Large intestine (tissue), 3 donors: ENCODE data around the gene FBXO24. TPM values are rescaled to one million over a fixed set of nuclear protein-coding genes. Genes with fewer than 3 reads are reported as not detected.
"Not testable (repeated sequence)": the region's sequence is repeated elsewhere in the genome, so short reads cannot be mapped to it uniquely, and the experiment has no call there.

Experiments
- DNase-seq, 2 donors: peaks; one replicate each; pipeline versions ENCODE4 v3.0.0 to v3.0.0-alpha.2; 2013
- H3K27ac ChIP-seq: one replicate; pipeline ENCODE4 v1.5.1; 2013; ENCODE audit warnings: low read length
- H3K27me3 ChIP-seq: 2 replicates; pipeline ENCODE4 v1.6.1; 2013; ENCODE audit warnings: low read length; ENCODE audit not compliant: control insufficient read depth, insufficient read depth
- H3K36me3 ChIP-seq: 2 replicates; pipeline ENCODE4 v1.6.1; 2013; ENCODE audit warnings: low read length; ENCODE audit not compliant: control insufficient read depth, insufficient read depth
- H3K4me1 ChIP-seq: one replicate; pipeline ENCODE4 v1.6.1; 2013; ENCODE audit warnings: low read length; ENCODE audit not compliant: control insufficient read depth, insufficient read depth
- H3K4me3 ChIP-seq: one replicate; pipeline ENCODE4 v1.5.1; 2013; ENCODE audit warnings: low read length
- H3K9me3 ChIP-seq: one replicate; pipeline ENCODE4 v1.6.1; 2013; ENCODE audit warnings: mild to moderate bottlenecking, low read depth, low read length, moderate library complexity; ENCODE audit not compliant: control insufficient read depth
- WGBS: methylation state at CpG from one replicate; pipeline ENCODE4 v1.1.5; 2013; ENCODE audit warnings: low lambda C conversion rate; ENCODE audit not compliant: insufficient coverage; 5-methylcytosine and 5-hydroxymethylcytosine counted together
- polyA plus RNA-seq: library from polyadenylated mRNA; unstranded; fragments of 120-200 nt; gene quantifications from one replicate; pipeline ENCODE4 v1.2.1, GENCODE V29; 2013

FBXO24 gene
- polyA plus RNA-seq, 1 donor: 0.88 TPM

- Histone ChIP-seq H3K36me3 (peaks cover 9% of the 10 kb centered on the region), H3K9me3 (no peaks in the 10 kb centered on the region), H3K27ac (peak overlapping the region; percentile 85), H3K27me3 (no peaks in the 10 kb centered on the region), H3K4me1 (peaks cover 47% of the 10 kb centered on the region), H3K4me3 (no peak overlapping the region)
- WGBS: no CpG with 5 or more reads among the region's 1 CpG
- DNase-seq: peak in 1 of 2 donors; percentile 46
Measured at GRCh38 chr7:100544967-100545359, 41.2 kb upstream of the FBXO24 start.

- peak; percentile 51 to 68 for DNase-seq
- peaks cover 43% of the 10 kb centered on the region for H3K4me1 ChIP-seq
- peak overlapping the region; percentile 85 for H3K27ac ChIP-seq
- peaks cover 13% of the 10 kb centered on the region for H3K36me3 ChIP-seq
- H3K9me3 ChIP-seq: no peaks in the 10 kb centered on the region
- no peaks in the 10 kb centered on the region for H3K27me3 ChIP-seq
- no peak overlapping the region for H3K4me3 ChIP-seq
- 33% methylated on average over 1 of the region's 3 CpGs for WGBS
Measured at GRCh38 chr7:100545360-100546128, 40.6 kb upstream of the FBXO24 start.

- WGBS: 34% methylated on average over 2 of the region's 10 CpGs
- H3K4me3 ChIP-seq: no peak overlapping the region
- DNase-seq: peak; percentile 67 to 88
Measured at GRCh38 chr7:100546129-100546925, 39.8 kb upstream of the FBXO24 start.

GRCh38 chr7:100546926-100547800, 39.0 kb upstream of the FBXO24 start:
- 83% methylated on average over 2 of the region's 9 CpGs for WGBS
- Histone ChIP-seq H3K27ac (peak overlapping the region; percentile 85), H3K27me3 (no peaks in the 10 kb centered on the region), H3K4me3 (no peak overlapping the region), H3K36me3 (peaks cover 18% of the 10 kb centered on the region), H3K4me1 (peaks cover 42% of the 10 kb centered on the region), H3K9me3 (no peaks in the 10 kb centered on the region)
- DNase-seq: peak in 1 of 2 donors; percentile 65

More at GRCh38 chr7:100546129-100546925, 39.8 kb upstream of the FBXO24 start:
- peaks cover 15% of the 10 kb centered on the region for H3K36me3 ChIP-seq
- H3K27me3 ChIP-seq: no peaks in the 10 kb centered on the region
- peaks cover 42% of the 10 kb centered on the region for H3K4me1 ChIP-seq
- peak overlapping the region; percentile 85 for H3K27ac ChIP-seq
- no peaks in the 10 kb centered on the region for H3K9me3 ChIP-seq

- no peak for DNase-seq
- WGBS: no CpG with 5 or more reads among the region's 2 CpGs
Measured at GRCh38 chr7:100547872-100548271, 38.3 kb upstream of the FBXO24 start.

GRCh38 chr7:100548446-100548845, 37.7 kb upstream of the FBXO24 start:
- Histone ChIP-seq H3K4me1 (peaks cover 42% of the 10 kb centered on the region), H3K36me3 (peaks cover 30% of the 10 kb centered on the region)
- no CpG with 5 or more reads among the region's 5 CpGs for WGBS
- not testable (repeated sequence) for H3K27me3 ChIP-seq, H3K27ac ChIP-seq, H3K9me3 ChIP-seq, H3K4me3 ChIP-seq, DNase-seq

More at GRCh38 chr7:100547872-100548271, 38.3 kb upstream of the FBXO24 start:
- Histone ChIP-seq H3K27ac (peak overlapping the region; percentile 85), H3K36me3 (peaks cover 24% of the 10 kb centered on the region), H3K27me3 (no peaks in the 10 kb centered on the region), H3K4me3 (no peak overlapping the region), H3K9me3 (no peaks in the 10 kb centered on the region), H3K4me1 (peaks cover 42% of the 10 kb centered on the region)

- no peak for DNase-seq
- no peaks in the 10 kb centered on the region for H3K27me3 ChIP-seq
- peaks cover 15% of the 10 kb centered on the region for H3K4me1 ChIP-seq
- H3K36me3 ChIP-seq: peaks cover 53% of the 10 kb centered on the region
- WGBS: no CpG with 5 or more reads among the region's 2 CpGs
- no peak overlapping the region for H3K27ac ChIP-seq
- no peaks in the 10 kb centered on the region for H3K9me3 ChIP-seq
- no peak overlapping the region for H3K4me3 ChIP-seq
Measured at GRCh38 chr7:100552532-100552931, 33.6 kb upstream of the FBXO24 start.

- DNase-seq: no peak
- H3K4me3 ChIP-seq: no peak overlapping the region
- no peaks in the 10 kb centered on the region for H3K27me3 ChIP-seq
- WGBS: 100% methylated on average over 1 of the region's 3 CpGs
- H3K4me1 ChIP-seq: peaks cover 10% of the 10 kb centered on the region
- peaks cover 53% of the 10 kb centered on the region for H3K36me3 ChIP-seq
- no peaks in the 10 kb centered on the region for H3K9me3 ChIP-seq
- H3K27ac ChIP-seq: no peak overlapping the region
Measured at GRCh38 chr7:100553032-100553431, 33.1 kb upstream of the FBXO24 start.

GRCh38 chr7:100555701-100556100, 30.4 kb upstream of the FBXO24 start:
- DNase-seq: no peak
- H3K27ac ChIP-seq: peak overlapping the region; percentile 88
- H3K27me3 ChIP-seq: no peaks in the 10 kb centered on the region
- H3K36me3 ChIP-seq: peaks cover 50% of the 10 kb centered on the region
- no peak overlapping the region for H3K4me3 ChIP-seq
- no CpG with 5 or more reads among the region's 5 CpGs for WGBS
- no peaks in the 10 kb centered on the region for H3K9me3 ChIP-seq
- peaks cover 15% of the 10 kb centered on the region for H3K4me1 ChIP-seq

GRCh38 chr7:100556541-100556940, 29.6 kb upstream of the FBXO24 start:
- DNase-seq: no peak
- Histone ChIP-seq H3K4me3 (no peak overlapping the region), H3K36me3 (peaks cover 50% of the 10 kb centered on the region), H3K4me1 (peaks cover 15% of the 10 kb centered on the region), H3K9me3 (no peaks in the 10 kb centered on the region), H3K27me3 (no peaks in the 10 kb centered on the region), H3K27ac (no peak overlapping the region)
- WGBS: 100% methylated on average over 1 of the region's 4 CpGs
